Stimulated activated naive CD8-positive, alpha-beta T cell treated with anti-CD3 and anti-CD28 coated beads, Interleukin-15, Interleukin-2, amounts not matched to agents 100 ng/mL and 50 ng/mL, for 24 hours (primary cell): ENCODE data around the gene ITSN2.
"Not testable (repeated sequence)": the region's sequence is repeated elsewhere in the genome, so short reads cannot be mapped to it uniquely, and the experiment has no call there.

Experiments
- H3K27ac Mint-ChIP-seq: one replicate; pipeline ENCODE4 v1.8.0; 2021; ENCODE audit warnings: mild to moderate bottlenecking, mixed read lengths
- H3K27me3 Mint-ChIP-seq: one replicate; pipeline ENCODE4 v1.8.0; 2021; ENCODE audit warnings: mixed read lengths
- H3K36me3 Mint-ChIP-seq: one replicate; pipeline ENCODE4 v1.8.0; 2021; ENCODE audit warnings: low read depth, mixed read lengths
- H3K4me1 Mint-ChIP-seq: one replicate; pipeline ENCODE4 v1.8.0; 2021; ENCODE audit warnings: low read depth, mixed read lengths
- H3K4me3 Mint-ChIP-seq: one replicate; pipeline ENCODE4 v1.8.0; 2021; ENCODE audit warnings: mild to moderate bottlenecking, mixed read lengths
- H3K9me3 Mint-ChIP-seq: one replicate; pipeline ENCODE4 v1.8.0; 2021; ENCODE audit warnings: mixed read lengths

The ITSN2 gene

GRCh38 chr2:24360050-24360962 is at the start of gene ITSN2:
Gene ITSN2, minus strand, starts transcription at chr2:24360536. Its CDS starts 32,454 bp downstream, at chr2:24328082.
- H3K36me3 Mint-ChIP-seq: peaks cover 6% of the 10 kb centered on the region
- H3K9me3 Mint-ChIP-seq: no peaks in the 10 kb centered on the region
- H3K4me3 Mint-ChIP-seq: peak within 1 kb of the TSS; percentile 90
- peak within 1 kb of the TSS; percentile 87 for H3K27ac Mint-ChIP-seq
- H3K4me1 Mint-ChIP-seq: peaks cover 41% of the 10 kb centered on the region
- H3K27me3 Mint-ChIP-seq: no peaks in the 10 kb centered on the region

- H3K4me1 Mint-ChIP-seq: no peaks in the 10 kb centered on the region
- no peaks in the 10 kb centered on the region for H3K9me3 Mint-ChIP-seq
- H3K27ac Mint-ChIP-seq: no peak overlapping the region
- peaks cover 12% of the 10 kb centered on the region for H3K27me3 Mint-ChIP-seq
- H3K4me3 Mint-ChIP-seq: no peak overlapping the region
- H3K36me3 Mint-ChIP-seq: no peaks in the 10 kb centered on the region
Measured at GRCh38 chr2:24409171-24409570, 48.8 kb upstream of the ITSN2 start.

GRCh38 chr2:24408704-24409103 is 48.4 kb upstream of the ITSN2 start:
- H3K4me3 Mint-ChIP-seq, H3K9me3 Mint-ChIP-seq, H3K27ac Mint-ChIP-seq, H3K36me3 Mint-ChIP-seq, H3K4me1 Mint-ChIP-seq: not testable (repeated sequence)
- H3K27me3 Mint-ChIP-seq: peaks cover 16% of the 10 kb centered on the region

- no peaks in the 10 kb centered on the region for H3K9me3 Mint-ChIP-seq
- peaks cover 27% of the 10 kb centered on the region for H3K27me3 Mint-ChIP-seq
- no peak overlapping the region for H3K27ac Mint-ChIP-seq
- H3K4me3 Mint-ChIP-seq: no peak overlapping the region
- no peaks in the 10 kb centered on the region for H3K36me3 Mint-ChIP-seq
- H3K4me1 Mint-ChIP-seq: peaks cover 5% of the 10 kb centered on the region
Measured at GRCh38 chr2:24404491-24404921, 44.2 kb upstream of the ITSN2 start.

GRCh38 chr2:24403832-24404212 is 43.5 kb upstream of the ITSN2 start:
- H3K27me3 Mint-ChIP-seq: peaks cover 29% of the 10 kb centered on the region
- no peaks in the 10 kb centered on the region for H3K9me3 Mint-ChIP-seq
- H3K27ac Mint-ChIP-seq: no peak overlapping the region
- no peak overlapping the region for H3K4me3 Mint-ChIP-seq
- peaks cover 5% of the 10 kb centered on the region for H3K4me1 Mint-ChIP-seq
- no peaks in the 10 kb centered on the region for H3K36me3 Mint-ChIP-seq

- no peaks in the 10 kb centered on the region for H3K9me3 Mint-ChIP-seq
- peaks cover 5% of the 10 kb centered on the region for H3K4me1 Mint-ChIP-seq
- H3K27me3 Mint-ChIP-seq: peaks cover 29% of the 10 kb centered on the region
- H3K36me3 Mint-ChIP-seq: no peaks in the 10 kb centered on the region
- no peak overlapping the region for H3K4me3 Mint-ChIP-seq
- H3K27ac Mint-ChIP-seq: no peak overlapping the region
Measured at GRCh38 chr2:24403168-24403831, 43.0 kb upstream of the ITSN2 start.

GRCh38 chr2:24402242-24403097 is 42.1 kb upstream of the ITSN2 start:
- Mint-ChIP-seq H3K4me3 (no peak overlapping the region), H3K36me3 (no peaks in the 10 kb centered on the region), H3K27ac (no peak overlapping the region), H3K27me3 (peaks cover 26% of the 10 kb centered on the region), H3K9me3 (no peaks in the 10 kb centered on the region), H3K4me1 (peaks cover 5% of the 10 kb centered on the region)

GRCh38 chr2:24400207-24400907 is 40.0 kb upstream of the ITSN2 start:
- Mint-ChIP-seq H3K27ac (no peak overlapping the region), H3K4me1 (peaks cover 5% of the 10 kb centered on the region), H3K27me3 (peaks cover 24% of the 10 kb centered on the region), H3K4me3 (no peak overlapping the region), H3K9me3 (no peaks in the 10 kb centered on the region), H3K36me3 (no peaks in the 10 kb centered on the region)

- H3K27ac Mint-ChIP-seq: no peak overlapping the region
- H3K4me1 Mint-ChIP-seq: peaks cover 5% of the 10 kb centered on the region
- no peak overlapping the region for H3K4me3 Mint-ChIP-seq
- H3K36me3 Mint-ChIP-seq: no peaks in the 10 kb centered on the region
- peaks cover 22% of the 10 kb centered on the region for H3K27me3 Mint-ChIP-seq
- no peaks in the 10 kb centered on the region for H3K9me3 Mint-ChIP-seq
Measured at GRCh38 chr2:24399434-24400206, 39.3 kb upstream of the ITSN2 start.

- Mint-ChIP-seq H3K27me3 (peaks cover 5% of the 10 kb centered on the region), H3K27ac (no peak overlapping the region), H3K4me1 (no peaks in the 10 kb centered on the region), H3K36me3 (no peaks in the 10 kb centered on the region), H3K4me3 (no peak overlapping the region), H3K9me3 (no peaks in the 10 kb centered on the region)
Measured at GRCh38 chr2:24394998-24395397, 34.7 kb upstream of the ITSN2 start.

- Mint-ChIP-seq H3K4me1 (no peaks in the 10 kb centered on the region), H3K9me3 (no peaks in the 10 kb centered on the region), H3K27me3 (no peaks in the 10 kb centered on the region), H3K27ac (no peak overlapping the region), H3K4me3 (no peak overlapping the region), H3K36me3 (no peaks in the 10 kb centered on the region)
Measured at GRCh38 chr2:24392542-24393059, 32.3 kb upstream of the ITSN2 start.

GRCh38 chr2:24385366-24385765 is 25.0 kb upstream of the ITSN2 start:
- Mint-ChIP-seq H3K9me3 (no peaks in the 10 kb centered on the region), H3K4me1 (no peaks in the 10 kb centered on the region), H3K4me3 (no peak overlapping the region), H3K27me3 (no peaks in the 10 kb centered on the region), H3K36me3 (no peaks in the 10 kb centered on the region), H3K27ac (no peak overlapping the region)

GRCh38 chr2:24382363-24383073 is 22.2 kb upstream of the ITSN2 start:
- H3K9me3 Mint-ChIP-seq: no peaks in the 10 kb centered on the region

More at GRCh38 chr2:24382363-24383073, 22.2 kb upstream of the ITSN2 start:
- Mint-ChIP-seq H3K4me3 (no peak overlapping the region), H3K4me1 (no peaks in the 10 kb centered on the region), H3K27me3 (no peaks in the 10 kb centered on the region), H3K27ac (no peak overlapping the region), H3K36me3 (no peaks in the 10 kb centered on the region)
